Measurements from ENCODE around the gene EMD. TPM values are rescaled to one million over a fixed set of nuclear protein-coding genes. Genes with fewer than 3 reads are reported as not detected.
A peak's percentile ranks its signal among the peaks of the same experiment; 100 is the strongest.

Gene EMD
- total RNA-seq, 1 experiment from 2014 or later = 115 TPM

- H3K18ac ChIP-seq (ENCODE audit: insufficient read length, low read depth, low read length) = no peak overlapping the region
- no peaks in the 10 kb centered on the region for H3K27me3 ChIP-seq (ENCODE audit: insufficient read depth, low read length)
- DNase-seq = no peak
- peaks cover 70 to 80% of the 10 kb centered on the region in 2 experiments for H3K9me3 Mint-ChIP-seq
- no peak overlapping the region for H2BK20ac ChIP-seq (ENCODE audit: low read depth, low read length, poor library complexity, severe bottlenecking)
- no peaks in the 10 kb centered on the region for H4K20me1 ChIP-seq (ENCODE audit: control insufficient read depth, insufficient read depth, insufficient read length)
- no peak overlapping the region for H3K23ac ChIP-seq (ENCODE audit: insufficient read length, low read depth, low read length)
- no peak overlapping the region for H3K27ac Mint-ChIP-seq
- H3K4me3 Mint-ChIP-seq = peak overlapping the region; percentile 72 to 81
- no peak overlapping the region for H2BK15ac ChIP-seq (ENCODE audit: low read depth, low read length)
- no peak overlapping the region for H2AK5ac ChIP-seq (ENCODE audit: insufficient read length, low read length)
- H4K8ac ChIP-seq (replicated peaks; ENCODE audit: insufficient read length, low read depth, low read length) = no peak overlapping the region
- no peaks in the 10 kb centered on the region for H3K23me2 ChIP-seq (ENCODE audit: insufficient read length, low read depth, low read length, poor library complexity, severe bottlenecking)
- H4K91ac ChIP-seq (ENCODE audit: insufficient read length, low read depth, low read length) = no peak overlapping the region
- H3K27ac ChIP-seq (ENCODE audit: insufficient read length, low read depth, low read length) = no peak overlapping the region
- peaks cover 43% of the 10 kb centered on the region for H3K9me3 ChIP-seq (ENCODE audit: control insufficient read depth, low read depth, low read length)
- H3K4me2 ChIP-seq (ENCODE audit: insufficient read depth, insufficient read length, low read length) = peak overlapping the region; percentile 61
- H4K5ac ChIP-seq (ENCODE audit: insufficient read length, low read depth, low read length) = no peak overlapping the region
- H3K56ac ChIP-seq (ENCODE audit: insufficient read length, low read depth, low read length) = no peak overlapping the region
- H2BK12ac ChIP-seq (ENCODE audit: insufficient read length, low read depth, low read length) = no peak overlapping the region
- H3K4me1 Mint-ChIP-seq = peaks cover 7 to 20% of the 10 kb centered on the region in 2 experiments
- no peaks in the 10 kb centered on the region for H3K27me3 Mint-ChIP-seq (ENCODE audit: low read depth)
- no CpG with 5 or more reads among the region's 2 CpGs for WGBS (ENCODE audit: extremely low coverage, insufficient read length, low lambda C conversion rate)
- no peak overlapping the region for H2BK5ac ChIP-seq (ENCODE audit: insufficient read length, low read length)
- no peak overlapping the region for H3K4ac ChIP-seq (ENCODE audit: low read depth, low read length)
- no peak overlapping the region for H2BK120ac ChIP-seq (ENCODE audit: low read depth, low read length, poor library complexity, severe bottlenecking)
- no peaks in the 10 kb centered on the region for H3K79me1 ChIP-seq (ENCODE audit: insufficient read depth, low read depth, low read length, poor library complexity, severe bottlenecking)
- no peaks in the 10 kb centered on the region for H3K4me1 ChIP-seq (ENCODE audit: insufficient read depth, low read length)
- no peak overlapping the region for H3K14ac ChIP-seq (ENCODE audit: insufficient read depth, low read length)
- H3K36me3 Mint-ChIP-seq (ENCODE audit: insufficient read depth in 1 of 3, low read depth in 3 of 3) = peaks cover 13 to 39% (median 34%) of the 10 kb centered on the region in 3 experiments
- H3T11ph ChIP-seq (ENCODE audit: low read length) = no peak overlapping the region
- TF ChIP-seq CTCF (conservative IDR thresholded peaks at IDR 0.05) = no peak
- no peaks in the 10 kb centered on the region for H3K79me2 ChIP-seq (ENCODE audit: insufficient read depth, low read length)
- H3K9ac ChIP-seq (ENCODE audit: extremely low read depth, insufficient read length, low read length) = no peak overlapping the region
- H2AFZ ChIP-seq (ENCODE audit: low read length) = no peak overlapping the region
These were observed 50.6 kb downstream of the EMD start for GRCh38 chrX:154429711-154430110.
